KBM-7 (cell line): ENCODE results near the gene METAP1D.
A peak's percentile ranks its signal among the peaks of the same experiment; 100 is the strongest.
"Not testable (repeated sequence)": the region's sequence is repeated elsewhere in the genome, so short reads cannot be mapped to it uniquely, and the experiment has no call there.

ENCODE experiments used
- DNase-seq: peaks from one replicate; pipeline ENCODE4 v3.0.0-alpha.2; 2015
- in situ Hi-C: fragments of 300-500 bp; cut with MboI; formaldehyde crosslinking; loops from 2 replicates; pipeline ENCODE4 v1.14.3; 2020; ENCODE audit warnings: low sequenced_read_pairs, low pct_unique_long_range_greater_than_20kb, mixed read lengths

METAP1D gene

GRCh38 chr2:172046080-172046678, 46.4 kb downstream of the METAP1D start:
- peak; percentile 19 for DNase-seq
- in situ Hi-C loops: no loop called here

DNA sequence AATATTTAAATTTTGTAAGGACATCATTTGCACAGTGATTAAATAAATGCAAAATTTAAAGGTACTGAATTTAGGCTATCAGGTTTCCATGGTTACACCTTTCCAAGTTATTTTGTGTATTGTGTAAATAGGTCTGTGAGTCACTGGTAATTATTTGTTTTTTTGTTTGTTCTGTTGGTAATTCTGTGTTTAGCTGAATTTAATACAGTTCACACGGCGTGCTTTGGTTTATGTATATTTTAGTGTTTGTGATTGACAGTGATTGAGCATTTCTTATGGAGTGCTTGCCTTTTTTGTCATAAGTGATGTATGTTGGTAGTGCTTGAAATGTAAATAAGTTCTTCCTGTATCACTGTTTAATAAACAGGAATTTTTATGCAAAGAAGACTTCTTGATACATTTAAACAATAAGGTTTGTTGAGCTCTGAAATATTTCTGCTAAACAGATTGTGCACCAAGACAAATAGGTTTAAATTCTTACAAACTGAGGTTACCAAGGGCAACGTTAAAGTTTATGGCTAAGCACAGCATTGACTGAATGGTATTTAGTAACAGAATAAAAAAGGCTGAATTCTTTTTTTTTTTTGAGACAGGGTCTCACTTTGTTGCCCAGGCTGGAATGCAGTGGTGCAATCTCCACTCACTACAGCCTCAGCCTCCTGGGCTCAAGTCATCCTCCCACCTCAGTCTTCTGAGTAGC, 47.3 kb downstream of the METAP1D start:
- in situ Hi-C loops: no loop called here

GRCh38 chr2:172047566-172048507, 48.1 kb downstream of the METAP1D start:
- DNase-seq: no peak
- in situ Hi-C loops: no loop called here

More for the DNA sequence above, 47.3 kb downstream of the METAP1D start:
- DNase-seq: no peak

- in situ Hi-C loops: no loop called here
- no peak for DNase-seq
Measured at GRCh38 chr2:172048508-172049503, 49.1 kb downstream of the METAP1D start.

GRCh38 chr2:172049567-172050120, 49.9 kb downstream of the METAP1D start:
- in situ Hi-C loops: no loop called here

GRCh38 chr2:172050479-172051125, 50.8 kb downstream of the METAP1D start:
- no peak for DNase-seq
- in situ Hi-C loops: no loop called here

More at GRCh38 chr2:172049567-172050120, 49.9 kb downstream of the METAP1D start:
- no peak for DNase-seq

GRCh38 chr2:172052000-172052983, 52.5 kb downstream of the METAP1D start:
- DNase-seq: no peak
- in situ Hi-C loops: no loop called here

DNA sequence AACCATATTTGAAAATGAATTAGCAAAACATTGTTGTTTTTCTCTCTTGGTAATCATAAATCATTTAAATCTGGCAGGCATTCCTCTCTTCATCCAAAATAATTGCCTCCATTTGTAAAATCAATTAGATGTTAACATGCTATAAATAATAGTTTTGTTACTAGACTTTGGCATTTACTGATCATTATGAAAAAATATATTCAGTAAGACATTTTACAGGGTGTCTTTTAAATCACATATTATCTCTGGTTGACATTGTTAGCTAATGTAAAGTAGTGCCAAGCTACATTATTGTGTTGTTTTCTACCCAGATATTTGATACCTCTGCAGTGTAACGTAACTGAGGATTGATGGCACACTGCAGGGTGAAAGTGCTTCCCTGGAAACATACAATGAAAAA, 53.7 kb downstream of the METAP1D start:
- DNase-seq: no peak
- in situ Hi-C loops: no loop called here

DNA sequence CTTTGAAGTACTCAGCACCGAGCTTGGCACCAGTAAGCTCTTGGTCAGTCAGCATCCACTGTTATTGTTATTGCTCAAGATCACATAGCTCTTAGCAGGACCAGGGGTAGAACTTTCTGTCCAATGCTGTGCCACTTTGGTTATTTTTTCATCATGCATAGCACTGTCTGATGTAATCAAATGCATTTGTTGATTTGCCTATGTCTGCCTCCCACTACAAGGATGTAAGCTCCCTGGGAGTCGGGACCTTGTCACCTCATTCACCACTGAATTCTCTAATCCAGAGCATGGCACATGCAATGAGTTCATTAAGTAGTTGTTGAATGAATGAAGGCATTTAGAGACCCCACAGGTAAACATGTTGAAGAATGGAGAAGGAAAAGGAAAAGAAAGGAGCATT, 56.5 kb downstream of the METAP1D start:
- in situ Hi-C loops: no loop called here
- no peak for DNase-seq

DNA sequence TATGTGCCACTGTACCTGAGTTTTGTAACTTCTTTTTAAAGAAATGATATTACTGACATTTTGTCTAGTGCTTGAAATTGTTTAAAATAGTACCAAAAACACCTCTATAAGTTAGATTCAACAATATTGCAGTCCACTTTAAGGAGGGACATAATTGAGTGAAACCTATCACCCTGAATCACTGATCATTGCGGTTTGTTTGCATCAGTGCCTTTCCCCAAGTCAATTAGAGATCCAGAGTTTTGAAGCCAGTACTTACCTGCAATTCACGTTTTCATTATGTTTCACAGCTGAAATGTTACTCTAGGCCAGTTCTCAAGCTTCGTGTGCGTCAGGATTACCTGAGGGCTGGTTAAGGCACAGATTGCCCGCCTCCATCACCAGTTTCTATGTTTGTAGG, 58.9 kb downstream of the METAP1D start:
- in situ Hi-C loops: no loop called here
- no peak for DNase-seq

GRCh38 chr2:172060118-172060517, 60.4 kb downstream of the METAP1D start:
- DNase-seq, in situ Hi-C loops: not testable (repeated sequence)

GRCh38 chr2:172062402-172063004, 62.8 kb downstream of the METAP1D start:
- in situ Hi-C loops: no loop called here
- no peak for DNase-seq

DNA sequence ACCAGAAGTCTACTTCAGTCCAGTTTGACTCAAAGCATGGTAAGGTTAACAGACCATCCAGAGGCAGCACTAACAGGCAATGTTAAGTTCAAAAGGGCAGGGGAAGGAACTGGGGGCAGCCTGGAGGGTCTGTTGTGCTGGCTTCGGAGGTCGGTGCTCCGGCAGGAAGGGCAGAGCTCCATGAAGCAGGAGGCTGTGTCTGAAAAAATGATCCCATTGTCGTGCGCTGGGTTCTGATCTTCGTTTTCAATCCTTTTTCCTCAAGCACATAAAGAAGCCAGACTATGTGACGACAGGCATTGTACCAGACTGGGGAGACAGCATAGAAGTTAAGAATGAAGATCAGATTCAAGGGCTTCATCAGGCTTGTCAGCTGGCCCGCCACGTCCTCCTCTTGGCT, 63.7 kb downstream of the METAP1D start:
- DNase-seq: no peak
- in situ Hi-C loops: no loop called here

DNA sequence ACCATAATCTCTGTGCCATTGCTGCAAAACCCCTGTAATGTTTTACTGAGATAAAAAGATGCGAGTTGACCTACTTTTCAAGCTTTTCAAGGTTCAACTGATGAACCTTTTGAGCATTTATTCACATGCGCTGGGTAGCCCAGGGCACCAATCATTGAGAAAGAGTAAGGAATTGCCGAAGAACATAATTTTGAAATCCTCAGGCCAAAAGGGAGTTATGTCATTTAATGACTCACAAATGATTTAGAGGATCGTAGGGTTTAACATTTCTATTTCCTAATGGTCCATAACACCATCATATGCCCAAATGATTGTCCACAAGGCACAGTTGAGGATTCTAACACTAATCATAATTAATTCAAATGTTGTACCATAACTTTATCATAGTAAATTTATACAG, 65.4 kb downstream of the METAP1D start:
- DNase-seq: no peak

GRCh38 chr2:172066394-172066886, 66.7 kb downstream of the METAP1D start:
- in situ Hi-C loops: no loop called here
- no peak for DNase-seq

More for the DNA sequence above, 65.4 kb downstream of the METAP1D start:
- in situ Hi-C loops: no loop called here

DNA sequence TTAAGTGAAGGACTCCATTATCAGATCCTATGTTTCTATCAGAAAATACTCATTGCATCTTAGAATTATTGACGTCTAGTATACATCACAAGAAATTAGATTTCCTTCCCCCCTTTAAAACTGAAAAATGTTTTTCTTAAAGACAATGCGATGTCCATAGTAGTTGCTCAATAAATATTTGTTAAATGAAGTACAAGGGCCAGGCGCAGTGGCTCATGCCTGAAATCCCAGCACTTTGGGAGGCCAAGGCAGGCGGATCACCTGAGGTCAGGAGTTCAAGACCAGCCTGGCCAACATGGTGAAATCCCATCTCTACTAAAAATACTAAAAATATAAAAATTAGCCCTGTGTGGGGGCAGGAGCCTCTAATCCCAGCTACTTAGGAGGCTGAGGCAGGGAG, 68.2 kb downstream of the METAP1D start:
- in situ Hi-C loops, DNase-seq: not testable (repeated sequence)
